Measurements from ENCODE around the gene BLOC1S3. TPM values are rescaled to one million over a fixed set of nuclear protein-coding genes. Genes with fewer than 3 reads are reported as not detected.

Gene BLOC1S3
- polyA plus RNA-seq, 2 of the 4 experiments (the other 2 are of a cell fraction), result 7.5 to 12.2 TPM

DNA sequence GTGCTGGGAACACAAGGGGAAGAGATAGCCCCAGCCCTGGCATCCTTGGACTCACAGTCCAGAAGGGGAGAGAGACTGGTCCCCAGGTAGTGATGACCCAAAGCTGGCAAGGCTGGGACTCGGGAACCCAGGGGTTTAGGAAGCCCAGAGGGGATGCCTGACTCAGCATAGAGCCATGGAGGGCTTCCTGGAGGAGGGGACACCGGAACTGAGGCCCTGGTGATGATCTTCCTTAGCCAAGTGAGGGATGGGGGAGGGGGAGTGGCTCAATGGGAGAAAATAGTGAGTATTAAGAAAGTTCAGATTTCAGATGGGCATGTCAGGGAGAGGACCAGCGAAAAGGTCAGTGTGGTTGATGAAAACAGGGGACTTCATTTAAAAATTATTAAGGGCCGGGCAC, 39.8 kb downstream of the BLOC1S3 start:
- 51% methylated on average over 4 of the region's 4 CpGs for WGBS (ENCODE audit: missing lambda C conversion rate)
- no peaks in the 10 kb centered on the region for H3K4me1 ChIP-seq
- no peak overlapping the region for H3K4me2 ChIP-seq
- no peaks in the 10 kb centered on the region for H3K9me3 ChIP-seq
- no peak for ATAC-seq
- DNase-seq (ENCODE audit: low read depth in 1 of 2, low spot score in 1 of 2), result no peak
- TF ChIP-seq ZFP36 (IDR thresholded peaks at IDR 0.05; ENCODE audit: borderline replicate concordance, partially characterized antibody) (peak; percentile 63), MYC (IDR thresholded peaks at IDR 0.05; ENCODE audit: borderline replicate concordance, low read length) (no peak), TFCP2L1 (CRISPR knock-in tag; IDR thresholded peaks at IDR 0.05) (no peak), GATA3 (IDR thresholded peaks at IDR 0.05; ENCODE audit: borderline replicate concordance) (no peak), JUN (IDR thresholded peaks at IDR 0.05) (no peak), KDM5A (IDR thresholded peaks at IDR 0.05) (no peak), TP53 (CRISPR knock-in tag; IDR thresholded peaks at IDR 0.05) (no peak), ZNF302 (CRISPR knock-in tag; IDR thresholded peaks at IDR 0.05) (no peak)
- TF ChIP-seq, protein P1, sequence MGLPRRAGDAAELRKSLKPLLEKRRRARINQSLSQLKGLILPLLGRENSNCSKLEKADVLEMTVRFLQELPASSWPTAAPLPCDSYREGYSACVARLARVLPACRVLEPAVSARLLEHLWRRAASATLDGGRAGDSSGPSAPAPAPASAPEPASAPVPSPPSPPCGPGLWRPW (IDR thresholded peaks at IDR 0.05), result no peak
- POLR2A ChIA-PET, result interaction anchor here (0.6 kb wide), 1 partner anchor 13 kb away, joined by 4 read pairs; no protein-coding TSS in a partner anchor
- CTCF ChIA-PET, result interaction anchor here (0.6 to 2.0 kb wide), 8 partner anchors 11 to 479 kb away, joined by 3 to 5 read pairs (median 3); no protein-coding TSS in a partner anchor
- no peak overlapping the region for H3K27ac ChIP-seq
- no peak for FAIRE-seq
- H3K4me3 ChIP-seq, result no peak overlapping the region

DNA sequence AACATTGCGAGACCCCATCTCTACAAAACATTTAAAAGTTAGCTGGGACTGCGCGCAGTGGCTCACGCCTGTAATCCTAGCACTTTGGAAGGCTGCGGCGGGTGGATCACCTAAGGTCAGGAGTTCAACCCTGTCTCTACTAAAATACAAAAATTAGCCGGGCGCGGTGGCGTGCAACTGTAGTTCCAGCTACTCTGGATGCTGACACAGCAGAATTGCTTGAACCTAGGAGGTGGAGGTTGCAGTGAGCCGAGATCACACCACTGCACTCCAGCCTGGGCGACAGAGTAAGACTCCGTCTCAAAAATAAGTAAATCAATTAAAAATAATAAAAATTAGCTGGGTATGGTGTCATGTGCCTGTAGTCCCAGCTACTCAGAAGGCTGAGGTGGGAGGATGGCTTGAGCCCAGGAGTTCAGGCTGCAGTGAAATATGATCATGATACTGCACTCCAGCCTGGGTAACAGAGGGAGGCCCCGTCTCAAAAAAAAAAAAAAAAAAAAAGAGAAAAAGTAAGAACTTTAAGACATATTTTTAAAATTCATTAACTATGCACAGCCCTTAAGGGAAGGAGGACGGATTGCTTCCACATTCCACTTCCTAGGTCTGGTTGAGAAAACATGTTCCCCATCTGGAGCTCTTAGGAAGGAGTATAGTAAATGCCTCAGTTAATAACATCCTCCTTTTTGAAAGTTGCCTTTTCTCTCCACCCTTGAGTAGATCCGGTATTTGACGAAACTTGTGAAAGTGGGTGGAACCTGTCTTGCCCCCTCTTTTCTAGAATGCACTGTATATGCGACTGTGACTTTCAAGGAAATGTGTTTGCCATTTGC, 40.5 kb downstream of the BLOC1S3 start:
- CTCF ChIA-PET, result interaction anchor here (0.6 to 2.0 kb wide), 7 partner anchors 10 to 479 kb away, joined by 3 to 5 read pairs (median 3); no protein-coding TSS in a partner anchor
- WGBS (ENCODE audit: missing lambda C conversion rate), result 90% methylated on average over 18 of the region's 18 CpGs

DNA sequence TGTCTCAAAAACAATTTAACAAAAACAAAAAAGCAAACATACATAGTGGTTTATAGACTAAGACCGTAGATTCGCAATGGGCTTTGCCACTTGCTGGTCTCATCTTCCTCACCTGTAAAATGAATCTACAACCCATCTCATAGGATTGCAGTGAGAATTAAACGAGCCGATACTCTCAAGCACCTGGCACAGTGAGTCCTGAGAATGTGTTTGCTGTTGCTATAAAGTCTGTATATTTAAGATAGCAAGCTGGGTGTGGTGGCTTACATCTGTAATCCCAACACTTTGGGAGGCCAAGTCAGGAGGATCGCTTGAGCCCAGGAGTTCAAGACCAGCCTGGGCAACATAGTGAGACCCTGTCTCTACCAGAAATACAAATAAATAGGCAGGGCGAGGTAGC, 44.1 kb downstream of the BLOC1S3 start:
- no peak for FAIRE-seq
- CTCF ChIA-PET, result interaction anchor here (0.6 to 0.9 kb wide), 2 partner anchors 181 to 612 kb away, joined by 3 read pairs; no protein-coding TSS in a partner anchor
- no peak for ATAC-seq
- Histone ChIP-seq H3K9me3 (no peaks in the 10 kb centered on the region), H3K4me3 (no peak overlapping the region), H3K4me2 (no peak overlapping the region), H3K4me1 (no peaks in the 10 kb centered on the region), H3K27ac (no peak overlapping the region)
- no peak for DNase-seq (ENCODE audit: low read depth in 1 of 2, low spot score in 1 of 2)
- POLR2A ChIA-PET, result no interaction called here
- WGBS (ENCODE audit: missing lambda C conversion rate), result 75% methylated on average over 6 of the region's 6 CpGs
- TF ChIP-seq KDM1A (IDR thresholded peaks at IDR 0.05; ENCODE audit: low read depth), result no peak
- no peak for TF ChIP-seq SMC3 (IDR thresholded peaks at IDR 0.05)
- TF ChIP-seq BHLHE40 (IDR thresholded peaks at IDR 0.05; ENCODE audit: low read depth, low read length), result no peak
- TF ChIP-seq HOXB13 (CRISPR knock-in tag; IDR thresholded peaks at IDR 0.05; ENCODE audit: low read depth), result no peak
- TF ChIP-seq TFCP2L1 (CRISPR knock-in tag; IDR thresholded peaks at IDR 0.05), result no peak
- TF ChIP-seq, protein P2, sequence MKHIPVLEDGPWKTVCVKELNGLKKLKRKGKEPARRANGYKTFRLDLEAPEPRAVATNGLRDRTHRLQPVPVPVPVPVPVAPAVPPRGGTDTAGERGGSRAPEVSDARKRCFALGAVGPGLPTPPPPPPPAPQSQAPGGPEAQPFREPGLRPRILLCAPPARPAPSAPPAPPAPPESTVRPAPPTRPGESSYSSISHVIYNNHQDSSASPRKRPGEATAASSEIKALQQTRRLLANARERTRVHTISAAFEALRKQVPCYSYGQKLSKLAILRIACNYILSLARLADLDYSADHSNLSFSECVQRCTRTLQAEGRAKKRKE (CRISPR knock-in tag; IDR thresholded peaks at IDR 0.05; ENCODE audit: low read depth), result no peak
- TF ChIP-seq, protein P3, sequence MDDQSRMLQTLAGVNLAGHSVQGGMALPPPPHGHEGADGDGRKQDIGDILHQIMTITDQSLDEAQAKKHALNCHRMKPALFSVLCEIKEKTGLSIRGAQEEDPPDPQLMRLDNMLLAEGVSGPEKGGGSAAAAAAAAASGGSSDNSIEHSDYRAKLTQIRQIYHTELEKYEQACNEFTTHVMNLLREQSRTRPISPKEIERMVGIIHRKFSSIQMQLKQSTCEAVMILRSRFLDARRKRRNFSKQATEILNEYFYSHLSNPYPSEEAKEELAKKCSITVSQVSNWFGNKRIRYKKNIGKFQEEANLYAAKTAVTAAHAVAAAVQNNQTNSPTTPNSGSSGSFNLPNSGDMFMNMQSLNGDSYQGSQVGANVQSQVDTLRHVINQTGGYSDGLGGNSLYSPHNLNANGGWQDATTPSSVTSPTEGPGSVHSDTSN (IDR thresholded peaks at IDR 0.05), result no peak
- TF ChIP-seq RARB (CRISPR knock-in tag; IDR thresholded peaks at IDR 0.05), result no peak
- no peak for TF ChIP-seq HEYL (CRISPR knock-in tag; IDR thresholded peaks at IDR 0.05)
- TF ChIP-seq EHF (CRISPR knock-in tag; IDR thresholded peaks at IDR 0.05), result no peak
- no peak for TF ChIP-seq GATA3 (IDR thresholded peaks at IDR 0.05; ENCODE audit: borderline replicate concordance)
- TF ChIP-seq NPAS2 (CRISPR knock-in tag; IDR thresholded peaks at IDR 0.05; ENCODE audit: borderline replicate concordance), result no peak
- no peak for TF ChIP-seq NFE2L2 (conservative IDR thresholded peaks at IDR 0.05; ENCODE audit: low read length)
- TF ChIP-seq KDM5A (IDR thresholded peaks at IDR 0.05), result no peak
- TF ChIP-seq, protein P4, sequence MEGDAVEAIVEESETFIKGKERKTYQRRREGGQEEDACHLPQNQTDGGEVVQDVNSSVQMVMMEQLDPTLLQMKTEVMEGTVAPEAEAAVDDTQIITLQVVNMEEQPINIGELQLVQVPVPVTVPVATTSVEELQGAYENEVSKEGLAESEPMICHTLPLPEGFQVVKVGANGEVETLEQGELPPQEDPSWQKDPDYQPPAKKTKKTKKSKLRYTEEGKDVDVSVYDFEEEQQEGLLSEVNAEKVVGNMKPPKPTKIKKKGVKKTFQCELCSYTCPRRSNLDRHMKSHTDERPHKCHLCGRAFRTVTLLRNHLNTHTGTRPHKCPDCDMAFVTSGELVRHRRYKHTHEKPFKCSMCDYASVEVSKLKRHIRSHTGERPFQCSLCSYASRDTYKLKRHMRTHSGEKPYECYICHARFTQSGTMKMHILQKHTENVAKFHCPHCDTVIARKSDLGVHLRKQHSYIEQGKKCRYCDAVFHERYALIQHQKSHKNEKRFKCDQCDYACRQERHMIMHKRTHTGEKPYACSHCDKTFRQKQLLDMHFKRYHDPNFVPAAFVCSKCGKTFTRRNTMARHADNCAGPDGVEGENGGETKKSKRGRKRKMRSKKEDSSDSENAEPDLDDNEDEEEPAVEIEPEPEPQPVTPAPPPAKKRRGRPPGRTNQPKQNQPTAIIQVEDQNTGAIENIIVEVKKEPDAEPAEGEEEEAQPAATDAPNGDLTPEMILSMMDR (IDR thresholded peaks at IDR 0.05), result no peak
- no peak for TF ChIP-seq NR3C1 (IDR thresholded peaks at IDR 0.05)
- no peak for TF ChIP-seq FOSB (CRISPR knock-in tag; IDR thresholded peaks at IDR 0.05)
- no peak for TF ChIP-seq MAZ (IDR thresholded peaks at IDR 0.05; ENCODE audit: borderline replicate concordance, low read depth, low read length)
- no peak for TF ChIP-seq MYC (IDR thresholded peaks at IDR 0.05; ENCODE audit: borderline replicate concordance, low read length)
- no peak for TF ChIP-seq RNF2 (IDR thresholded peaks at IDR 0.05; ENCODE audit: borderline replicate concordance, low read depth)

More for the DNA sequence above, 40.5 kb downstream of the BLOC1S3 start:
- TF ChIP-seq MAFK (IDR thresholded peaks at IDR 0.05; ENCODE audit: partially characterized antibody) (peak; percentile 94), SREBF2 (IDR thresholded peaks at IDR 0.05) (no peak)
- H3K4me2 ChIP-seq, result no peak overlapping the region
- no peak overlapping the region for H3K4me3 ChIP-seq
- no peak for FAIRE-seq
- no peak overlapping the region for H3K27ac ChIP-seq
- no peak for ATAC-seq
- no peaks in the 10 kb centered on the region for H3K9me3 ChIP-seq
- DNase-seq (ENCODE audit: low read depth in 1 of 2, low spot score in 1 of 2), result no peak
- POLR2A ChIA-PET, result interaction anchor here (0.6 kb wide), 1 partner anchor 12 kb away, joined by 4 read pairs; no protein-coding TSS in a partner anchor
- H3K4me1 ChIP-seq, result no peaks in the 10 kb centered on the region

Measured in A549 (cell line).